ENCODE results near the gene SCAF11. TPM values are rescaled to one million over a fixed set of nuclear protein-coding genes. Genes with fewer than 3 reads are reported as not detected.

The SCAF11 gene
- total RNA-seq, 1 donor from 2014 or later, result 35.7 TPM

DNA sequence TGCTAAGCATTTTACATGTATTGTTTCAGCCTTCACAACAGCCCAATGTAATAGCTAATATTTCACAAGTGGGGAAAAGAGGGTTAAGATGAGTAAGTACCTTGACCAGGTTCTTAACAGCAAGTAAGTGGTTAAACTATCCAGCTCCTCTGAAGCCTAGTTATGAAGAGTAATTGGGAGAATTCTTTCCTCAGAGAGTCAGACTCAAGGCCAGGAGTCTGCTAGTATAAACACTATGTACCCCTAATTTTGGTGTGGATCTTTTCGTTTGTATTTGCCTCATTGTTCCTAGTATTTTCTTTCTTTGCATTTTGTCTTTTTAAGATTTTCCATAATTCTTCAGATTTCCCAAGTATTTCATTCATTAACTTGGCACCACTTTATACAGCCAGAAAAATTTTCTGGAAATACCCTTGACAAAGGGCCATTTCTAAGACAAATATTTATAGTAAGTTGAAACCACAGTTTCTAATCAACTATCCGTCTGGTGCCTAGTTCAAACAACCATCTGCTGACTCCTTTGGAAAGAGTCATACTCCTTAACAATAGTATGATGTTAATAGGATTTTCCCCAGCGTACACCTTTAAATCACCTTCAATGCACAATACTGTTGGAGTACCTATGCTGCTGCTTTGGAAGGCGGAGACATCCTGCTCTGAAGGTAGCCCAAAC lies 81.2 kb downstream of the SCAF11 start:
- intact Hi-C loops (cut with DNase I), result no loop called here
- Histone ChIP-seq H3K9me3 (no peaks in the 10 kb centered on the region), H3K4me3 (no peak overlapping the region), H3K27ac (no peak overlapping the region), H3K36me3 (peaks cover 5 to 13% of the 10 kb centered on the region in 2 donors), H3K4me1 (no peaks in the 10 kb centered on the region), H3K27me3 (no peaks in the 10 kb centered on the region)
- no peak for DNase-seq (ENCODE audit: low spot score in 2 of 2)
- TF ChIP-seq CTCF (IDR thresholded peaks at IDR 0.05), result no peak

DNA sequence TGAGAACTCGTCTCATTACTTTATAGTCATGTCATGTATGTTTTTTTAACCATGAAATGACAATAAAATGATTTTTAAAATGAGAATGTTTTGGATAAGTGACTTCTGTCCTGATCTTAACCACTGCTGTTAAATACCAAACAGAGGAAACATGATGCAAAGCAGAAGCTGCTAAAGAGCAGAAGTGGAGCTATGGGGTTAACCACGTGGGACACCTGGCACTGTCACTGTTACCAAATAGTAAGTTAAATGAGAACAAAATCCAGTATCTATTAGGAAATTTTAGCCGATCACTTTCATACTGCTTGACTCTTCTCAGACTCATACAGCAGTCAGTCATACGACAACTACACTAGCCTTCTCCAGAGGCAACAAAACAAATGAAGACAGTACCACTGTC lies 82.4 kb downstream of the SCAF11 start:
- intact Hi-C loops (cut with DNase I), result no loop called here
- Histone ChIP-seq H3K27me3 (no peaks in the 10 kb centered on the region), H3K9me3 (no peaks in the 10 kb centered on the region), H3K36me3 (peaks cover 5 to 13% of the 10 kb centered on the region in 2 donors), H3K27ac (no peak overlapping the region), H3K4me1 (no peaks in the 10 kb centered on the region), H3K4me3 (no peak overlapping the region)
- DNase-seq (ENCODE audit: low spot score in 2 of 2), result no peak
- no peak for TF ChIP-seq CTCF (IDR thresholded peaks at IDR 0.05)

DNA sequence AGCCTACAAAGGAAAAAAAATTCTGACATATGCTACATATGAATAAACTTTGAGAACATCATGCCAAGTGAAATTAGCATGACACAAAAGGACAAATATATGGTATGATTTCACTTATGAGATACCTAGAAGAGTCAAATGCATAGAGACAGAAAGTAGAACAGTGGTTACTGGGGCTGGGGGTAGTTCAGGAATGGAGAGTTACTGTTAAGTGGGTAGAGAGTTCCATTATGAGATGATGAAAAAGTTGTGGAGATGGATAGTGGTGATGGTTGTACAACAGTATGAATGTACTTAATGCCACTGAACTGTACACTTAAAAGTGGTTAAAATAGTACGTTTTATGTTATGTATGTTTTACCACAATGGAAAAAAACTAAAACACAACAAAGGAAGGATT lies 92.3 kb downstream of the SCAF11 start:
- Histone ChIP-seq H3K27me3 (no peaks in the 10 kb centered on the region), H3K27ac (no peak overlapping the region), H3K4me1 (no peaks in the 10 kb centered on the region), H3K36me3 (peaks cover 19 to 47% of the 10 kb centered on the region in 2 donors), H3K9me3 (no peaks in the 10 kb centered on the region), H3K4me3 (no peak overlapping the region)
- no peak for DNase-seq (ENCODE audit: low spot score in 2 of 2)
- intact Hi-C loops (cut with DNase I), result no loop called here
- TF ChIP-seq CTCF (IDR thresholded peaks at IDR 0.05), result no peak

DNA sequence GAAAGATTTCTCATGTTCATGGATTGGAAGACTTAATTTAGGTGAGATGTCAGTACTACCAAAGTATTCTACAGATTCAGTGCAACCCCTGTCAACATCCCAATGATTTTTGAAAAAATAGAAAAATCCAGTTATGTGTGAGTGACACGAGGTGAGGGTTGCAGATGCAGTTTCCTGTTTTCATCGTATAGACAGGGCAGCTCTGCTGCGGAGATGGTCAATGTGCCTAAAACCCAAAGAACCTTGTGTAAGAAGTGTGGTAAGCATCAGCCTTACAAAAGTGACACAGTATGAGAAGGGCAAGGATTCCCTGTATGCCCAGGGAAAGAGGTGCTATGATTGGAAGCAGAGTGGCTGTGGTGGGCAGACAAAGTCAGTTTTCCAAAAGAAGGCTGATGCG lies 94.4 kb downstream of the SCAF11 start:
- intact Hi-C loops (cut with DNase I), result no loop called here
- no peaks in the 10 kb centered on the region for H3K27me3 ChIP-seq
- no peaks in the 10 kb centered on the region for H3K9me3 ChIP-seq
- TF ChIP-seq CTCF (IDR thresholded peaks at IDR 0.05), result no peak
- H3K36me3 ChIP-seq, result peaks cover 24 to 54% of the 10 kb centered on the region in 2 donors
- no peak overlapping the region for H3K4me3 ChIP-seq
- no peak overlapping the region for H3K27ac ChIP-seq
- DNase-seq (ENCODE audit: low spot score in 2 of 2), result no peak
- no peaks in the 10 kb centered on the region for H3K4me1 ChIP-seq

DNA sequence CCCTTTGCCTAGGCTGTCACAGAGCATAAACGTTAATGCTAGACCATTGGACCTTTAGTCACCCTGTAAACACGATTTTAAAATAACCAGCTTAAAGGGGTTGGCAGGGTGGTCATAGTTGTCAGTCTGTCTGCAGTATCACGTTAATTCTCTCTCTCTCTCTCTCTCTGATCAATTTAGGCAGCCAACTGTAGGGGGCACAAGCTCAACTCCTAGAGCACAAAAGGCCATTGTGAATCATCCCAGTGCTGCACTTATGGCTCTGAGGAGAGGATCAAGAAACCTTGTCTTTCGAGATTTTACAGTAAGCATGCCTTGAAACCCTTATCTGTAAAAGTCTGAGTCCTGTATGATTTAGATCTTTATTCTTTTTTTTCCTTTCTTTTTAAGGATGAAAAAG lies 97.1 kb downstream of the SCAF11 start:
- DNase-seq (ENCODE audit: low spot score in 2 of 2), result no peak
- no peaks in the 10 kb centered on the region for H3K27me3 ChIP-seq
- intact Hi-C loops (cut with DNase I), result no loop called here
- H3K4me1 ChIP-seq, result no peaks in the 10 kb centered on the region
- no peak overlapping the region for H3K4me3 ChIP-seq
- no peaks in the 10 kb centered on the region for H3K9me3 ChIP-seq
- peaks cover 24 to 43% of the 10 kb centered on the region in 2 donors for H3K36me3 ChIP-seq
- no peak for TF ChIP-seq CTCF (IDR thresholded peaks at IDR 0.05)
- no peak overlapping the region for H3K27ac ChIP-seq

DNA sequence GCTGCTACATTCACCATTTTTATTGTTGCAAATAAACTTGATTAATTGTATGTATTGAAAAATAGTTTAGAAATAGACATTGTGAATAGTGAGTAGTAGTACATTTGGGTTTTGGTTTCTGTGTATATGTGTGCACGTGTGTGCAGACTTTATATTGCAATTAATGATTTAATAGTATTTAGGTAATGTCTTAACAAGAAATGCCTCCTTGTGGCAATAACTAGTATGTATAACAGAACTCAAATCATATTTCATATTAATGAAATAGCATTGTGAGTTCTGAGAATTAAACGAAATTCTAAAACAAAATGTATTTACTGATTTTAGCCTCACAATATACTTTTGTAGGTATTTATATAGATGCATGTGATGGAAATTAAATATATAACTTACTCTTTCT lies 100.1 kb downstream of the SCAF11 start:
- Histone ChIP-seq H3K4me1 (no peaks in the 10 kb centered on the region), H3K27ac (no peak overlapping the region), H3K27me3 (no peaks in the 10 kb centered on the region), H3K4me3 (no peak overlapping the region), H3K36me3 (peaks cover 30 to 35% of the 10 kb centered on the region in 2 donors), H3K9me3 (no peaks in the 10 kb centered on the region)
- DNase-seq (ENCODE audit: low spot score in 2 of 2), result no peak
- intact Hi-C loops (cut with DNase I), result no loop called here
- no peak for TF ChIP-seq CTCF (IDR thresholded peaks at IDR 0.05)
